Fibroblast of the aortic adventitia (primary cell): ENCODE measurements around the gene PAQR4. TPM values are rescaled to one million over a fixed set of nuclear protein-coding genes. Genes with fewer than 3 reads are reported as not detected.

Source experiments
- DNase-seq: peaks from one replicate; pipeline ENCODE4 v3.0.0-alpha.2; 2010; ENCODE audit warnings: low read depth
- H3K4me3 ChIP-seq: 2 replicates; pipeline ENCODE4 v1.5.1; 2011; ENCODE audit warnings: low read depth, mild to moderate bottlenecking, control low read depth, low read length, moderate library complexity
- total RNA-seq: library from RNA; depleted of rRNA; stranded (reverse); fragments of >200 nt; gene quantifications from 2 replicates; pipeline ENCODE4 v1.2.3, GENCODE V29; 2012; ENCODE audit warnings: low replicate concordance
- TF ChIP-seq, protein P1 (sequence below): IDR thresholded peaks from 2 replicates; pipeline ENCODE4 v1.5.1; 2011; ENCODE audit warnings: mild to moderate bottlenecking, low read length, control low read depth, inconsistent platforms; ENCODE audit not compliant: insufficient read depth

PAQR4 gene
- total RNA-seq, 1 donor = 13.8 TPM

DNA sequence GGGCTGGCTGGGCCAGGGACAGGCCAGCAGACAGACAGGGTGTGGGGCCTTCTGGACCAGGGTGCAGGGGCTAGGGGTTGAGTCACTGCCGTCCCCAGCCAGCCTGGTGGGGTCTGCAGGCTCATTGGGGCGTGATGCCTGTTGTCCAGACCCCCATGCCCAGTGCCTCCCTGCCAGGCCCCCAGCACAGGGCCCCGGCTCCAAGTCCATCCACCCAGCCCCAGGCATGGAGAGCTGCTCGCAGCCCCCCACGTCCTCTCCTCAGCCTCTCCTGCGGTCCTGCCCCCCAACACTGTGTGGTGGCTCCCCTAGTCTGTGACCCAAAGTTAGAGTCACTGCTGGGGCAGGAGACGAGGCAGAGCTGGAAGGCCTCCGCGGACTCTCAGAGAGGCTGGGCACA, 18.1 kb downstream of the PAQR4 start:
- TF ChIP-seq, protein P1, sequence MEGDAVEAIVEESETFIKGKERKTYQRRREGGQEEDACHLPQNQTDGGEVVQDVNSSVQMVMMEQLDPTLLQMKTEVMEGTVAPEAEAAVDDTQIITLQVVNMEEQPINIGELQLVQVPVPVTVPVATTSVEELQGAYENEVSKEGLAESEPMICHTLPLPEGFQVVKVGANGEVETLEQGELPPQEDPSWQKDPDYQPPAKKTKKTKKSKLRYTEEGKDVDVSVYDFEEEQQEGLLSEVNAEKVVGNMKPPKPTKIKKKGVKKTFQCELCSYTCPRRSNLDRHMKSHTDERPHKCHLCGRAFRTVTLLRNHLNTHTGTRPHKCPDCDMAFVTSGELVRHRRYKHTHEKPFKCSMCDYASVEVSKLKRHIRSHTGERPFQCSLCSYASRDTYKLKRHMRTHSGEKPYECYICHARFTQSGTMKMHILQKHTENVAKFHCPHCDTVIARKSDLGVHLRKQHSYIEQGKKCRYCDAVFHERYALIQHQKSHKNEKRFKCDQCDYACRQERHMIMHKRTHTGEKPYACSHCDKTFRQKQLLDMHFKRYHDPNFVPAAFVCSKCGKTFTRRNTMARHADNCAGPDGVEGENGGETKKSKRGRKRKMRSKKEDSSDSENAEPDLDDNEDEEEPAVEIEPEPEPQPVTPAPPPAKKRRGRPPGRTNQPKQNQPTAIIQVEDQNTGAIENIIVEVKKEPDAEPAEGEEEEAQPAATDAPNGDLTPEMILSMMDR = no peak
- H3K4me3 ChIP-seq = no peak overlapping the region
- DNase-seq = no peak

DNA sequence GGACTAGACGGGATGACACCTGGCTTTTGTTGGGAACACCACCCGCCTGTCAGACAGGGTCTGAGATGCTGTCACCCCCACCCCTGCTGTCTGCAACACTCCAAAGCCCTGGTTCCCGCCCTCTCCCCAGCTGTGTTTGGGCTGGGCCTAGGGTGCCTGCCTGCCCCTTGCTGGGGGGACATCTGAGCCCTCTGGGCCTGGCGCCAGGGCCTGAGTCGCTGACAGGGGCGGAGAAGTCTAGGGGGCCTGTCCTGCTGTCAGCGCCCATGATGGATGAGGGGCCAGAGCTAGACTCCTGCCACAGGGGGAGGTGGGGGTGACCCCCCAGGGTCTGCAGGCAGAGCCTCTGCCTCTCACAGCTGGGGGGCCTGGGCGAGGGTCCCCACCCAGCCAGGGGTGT, 18.7 kb downstream of the PAQR4 start:
- DNase-seq = no peak
- no peak overlapping the region for H3K4me3 ChIP-seq
- TF ChIP-seq, protein P1 = no peak

DNA sequence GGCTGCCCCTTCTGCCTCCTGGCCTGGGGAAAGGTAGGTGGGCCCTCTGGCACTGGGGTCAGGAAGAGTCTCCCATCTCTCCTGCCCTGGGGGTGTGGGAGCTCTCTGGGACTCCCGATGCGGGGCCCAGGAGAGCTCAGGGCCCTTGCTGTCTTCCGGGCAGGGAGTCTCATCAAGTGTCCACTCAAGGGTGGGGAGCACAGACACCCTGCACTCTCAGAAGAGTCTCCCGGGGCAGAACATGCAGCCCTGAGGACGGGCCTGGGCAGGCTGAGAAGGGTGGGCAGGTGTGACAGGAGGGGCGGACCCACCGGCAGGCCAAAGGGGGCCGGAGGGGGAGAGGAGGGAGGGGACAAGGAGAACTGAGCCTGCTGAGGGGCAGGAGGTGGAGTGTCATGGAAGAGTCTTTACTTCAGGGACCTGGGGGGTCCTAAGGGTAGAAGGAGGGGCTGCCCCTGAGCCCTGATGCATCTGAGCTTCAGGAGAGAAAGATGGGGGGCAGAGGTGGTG, 19.5 kb downstream of the PAQR4 start:
- H3K4me3 ChIP-seq = no peak overlapping the region
- DNase-seq = no peak
- TF ChIP-seq, protein P1 = no peak

DNA sequence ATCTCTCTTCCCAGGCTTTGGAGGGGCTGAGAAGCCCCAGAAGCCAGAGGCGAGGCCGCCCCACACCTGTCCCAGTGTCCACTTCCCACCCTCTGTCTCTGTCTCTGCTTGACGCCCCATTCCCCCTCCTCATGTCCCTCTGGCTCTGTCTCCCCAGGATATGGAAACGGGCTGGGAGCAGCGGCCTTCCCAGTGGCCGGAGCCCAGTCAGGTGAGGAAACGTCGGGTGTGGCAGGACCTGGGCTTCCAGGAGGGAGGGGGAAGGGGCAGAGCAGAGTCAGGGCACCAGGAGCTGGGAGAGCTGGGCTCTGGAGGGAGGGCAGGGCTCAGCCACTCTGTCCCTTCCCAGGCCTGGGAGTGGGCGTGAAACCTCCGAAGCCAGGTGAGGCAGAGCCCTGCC, 21.7 kb downstream of the PAQR4 start:
- H3K4me3 ChIP-seq = no peak overlapping the region
- TF ChIP-seq, protein P1 = no peak
- no peak for DNase-seq

DNA sequence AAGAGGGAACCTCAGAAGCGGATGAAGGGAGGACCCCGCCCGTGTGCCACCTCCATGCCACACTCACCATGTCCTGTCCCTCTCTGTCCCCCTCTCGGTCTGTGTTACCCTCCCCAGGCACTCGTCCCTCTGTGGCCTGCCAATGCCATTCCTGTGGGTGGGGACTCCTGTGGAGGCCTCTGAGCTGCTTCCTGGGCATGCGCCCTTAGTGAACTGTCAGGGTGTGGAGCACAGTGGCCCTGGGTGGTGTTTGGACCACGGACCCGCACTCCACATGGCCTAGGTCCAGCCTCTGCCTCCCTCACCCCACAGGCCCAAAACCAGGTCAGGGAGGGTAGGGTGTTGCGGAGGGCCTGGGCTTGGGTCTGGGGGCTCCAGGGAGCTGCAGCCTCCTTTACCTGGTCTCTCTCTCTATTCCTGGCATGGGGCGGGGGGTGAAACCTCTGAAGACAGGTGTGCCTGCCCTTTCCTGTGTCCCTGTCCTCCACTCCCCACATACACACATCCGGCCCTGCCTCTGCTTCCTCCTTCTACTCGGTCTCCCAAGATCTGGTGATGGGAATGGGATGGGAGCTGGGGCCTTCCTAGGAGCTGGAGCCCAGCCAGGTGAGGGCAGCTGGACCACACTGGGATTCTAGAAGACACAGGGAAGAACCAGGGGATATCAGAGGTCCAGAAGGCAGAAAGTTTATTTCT, 22.6 kb downstream of the PAQR4 start:
- no peak overlapping the region for H3K4me3 ChIP-seq
- TF ChIP-seq, protein P1 = no peak
- DNase-seq = no peak

GRCh38 chr16:2992383-2993081, 23.4 kb downstream of the PAQR4 start:
- TF ChIP-seq, protein P1 = no peak

More at GRCh38 chr16:2992383-2993081, 23.4 kb downstream of the PAQR4 start:
- no peak for DNase-seq
- H3K4me3 ChIP-seq = no peak overlapping the region
